ENCODE measurements around the gene FSTL1. TPM values are rescaled to one million over a fixed set of nuclear protein-coding genes. Genes with fewer than 3 reads are reported as not detected.
A peak's percentile ranks its signal among the peaks of the same experiment; 100 is the strongest.

FSTL1 gene
- total RNA-seq, 3 donors from 2014 or later (not counting 1 experiment from before 2014, with no cell fraction given): 1.1 to 1.9 (median 1.4) TPM

DNA sequence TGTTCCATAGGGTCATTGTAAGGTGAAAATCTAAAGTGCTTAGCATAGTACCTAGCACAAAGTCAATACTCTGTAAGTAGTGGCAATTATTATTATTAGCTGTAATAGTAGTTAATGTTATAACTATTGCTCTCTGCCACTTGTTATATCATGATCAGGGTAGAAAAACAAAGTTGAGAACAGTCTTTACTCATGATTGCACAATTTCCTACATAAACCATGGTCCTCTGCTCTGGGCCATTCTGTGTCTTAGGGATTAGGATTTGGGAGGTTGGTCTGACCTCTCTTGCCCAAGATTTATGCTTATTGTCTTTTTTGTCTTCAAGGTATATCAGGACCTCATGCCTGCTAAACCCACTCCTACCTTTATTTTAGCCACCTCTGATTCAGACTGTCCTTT, 97.3 kb downstream of the FSTL1 start:
- intact Hi-C loops (cut with micrococcal nuclease): no loop called here

DNA sequence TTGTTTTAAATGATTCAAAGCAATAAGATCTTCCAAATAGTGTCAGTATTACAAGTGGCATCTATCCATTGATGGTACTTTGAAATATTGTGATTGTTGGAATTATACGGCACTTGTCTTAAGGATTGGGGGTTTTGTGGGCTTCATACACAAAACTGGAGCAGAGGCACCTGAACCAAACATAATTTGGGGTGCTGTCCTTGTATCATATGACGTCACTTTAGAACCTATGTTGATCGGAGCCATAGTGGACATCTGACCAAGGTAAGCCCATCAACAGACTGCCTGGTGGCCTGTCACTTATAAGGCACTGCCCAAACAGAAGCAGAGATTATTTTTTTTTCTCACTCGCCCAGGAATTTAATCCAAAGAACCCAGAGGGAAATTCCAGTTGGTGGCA, 98.8 kb downstream of the FSTL1 start:
- WGBS (ENCODE audit: insufficient coverage): 94% methylated on average over 4 of the region's 4 CpGs
- peaks cover 13% of the 10 kb centered on the region for H3K4me1 ChIP-seq (ENCODE audit: control insufficient read depth, insufficient read depth, low read length)
- no peaks in the 10 kb centered on the region for H3K9me3 ChIP-seq (ENCODE audit: control insufficient read depth, insufficient read depth, low read length)
- no peaks in the 10 kb centered on the region for H3K9me3 Mint-ChIP-seq
- no peak overlapping the region for H3K4me3 ChIP-seq (ENCODE audit: low read length)
- no peaks in the 10 kb centered on the region for H3K36me3 ChIP-seq (ENCODE audit: control insufficient read depth, insufficient read depth, low read length)
- DNase-seq: no peak
- no peaks in the 10 kb centered on the region for H3K27me3 ChIP-seq (ENCODE audit: control insufficient read depth, insufficient read depth, low read length)
- no peaks in the 10 kb centered on the region for H3K36me3 Mint-ChIP-seq
- TF ChIP-seq, protein P1, sequence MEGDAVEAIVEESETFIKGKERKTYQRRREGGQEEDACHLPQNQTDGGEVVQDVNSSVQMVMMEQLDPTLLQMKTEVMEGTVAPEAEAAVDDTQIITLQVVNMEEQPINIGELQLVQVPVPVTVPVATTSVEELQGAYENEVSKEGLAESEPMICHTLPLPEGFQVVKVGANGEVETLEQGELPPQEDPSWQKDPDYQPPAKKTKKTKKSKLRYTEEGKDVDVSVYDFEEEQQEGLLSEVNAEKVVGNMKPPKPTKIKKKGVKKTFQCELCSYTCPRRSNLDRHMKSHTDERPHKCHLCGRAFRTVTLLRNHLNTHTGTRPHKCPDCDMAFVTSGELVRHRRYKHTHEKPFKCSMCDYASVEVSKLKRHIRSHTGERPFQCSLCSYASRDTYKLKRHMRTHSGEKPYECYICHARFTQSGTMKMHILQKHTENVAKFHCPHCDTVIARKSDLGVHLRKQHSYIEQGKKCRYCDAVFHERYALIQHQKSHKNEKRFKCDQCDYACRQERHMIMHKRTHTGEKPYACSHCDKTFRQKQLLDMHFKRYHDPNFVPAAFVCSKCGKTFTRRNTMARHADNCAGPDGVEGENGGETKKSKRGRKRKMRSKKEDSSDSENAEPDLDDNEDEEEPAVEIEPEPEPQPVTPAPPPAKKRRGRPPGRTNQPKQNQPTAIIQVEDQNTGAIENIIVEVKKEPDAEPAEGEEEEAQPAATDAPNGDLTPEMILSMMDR (IDR thresholded peaks at IDR 0.05): no peak
- intact Hi-C loops (cut with micrococcal nuclease): no loop called here
- no peak overlapping the region for H3K27ac Mint-ChIP-seq
- ATAC-seq: no peak
- H3K4me3 Mint-ChIP-seq: no peak overlapping the region
- H3K4me1 Mint-ChIP-seq: peaks cover 20% of the 10 kb centered on the region in 2 donors
- H3K27me3 Mint-ChIP-seq (ENCODE audit: low read depth in 2 of 2): peaks cover 12 to 33% of the 10 kb centered on the region in 2 donors
- H3K27ac ChIP-seq (ENCODE audit: low read length): no peak overlapping the region

More for the DNA sequence above, 97.3 kb downstream of the FSTL1 start:
- H3K4me1 Mint-ChIP-seq: peaks cover 7 to 8% of the 10 kb centered on the region in 2 donors
- no peaks in the 10 kb centered on the region for H3K9me3 ChIP-seq (ENCODE audit: control insufficient read depth, insufficient read depth, low read length)
- H3K27me3 Mint-ChIP-seq (ENCODE audit: low read depth in 2 of 2): peaks cover 16 to 44% of the 10 kb centered on the region in 2 donors
- no peaks in the 10 kb centered on the region for H3K9me3 Mint-ChIP-seq
- no peaks in the 10 kb centered on the region for H3K36me3 ChIP-seq (ENCODE audit: control insufficient read depth, insufficient read depth, low read length)
- H3K4me3 ChIP-seq (ENCODE audit: low read length): no peak overlapping the region
- H3K4me1 ChIP-seq (ENCODE audit: control insufficient read depth, insufficient read depth, low read length): peaks cover 7% of the 10 kb centered on the region
- H3K27ac Mint-ChIP-seq: no peak overlapping the region
- DNase-seq: no peak
- H3K36me3 Mint-ChIP-seq: no peaks in the 10 kb centered on the region
- H3K27me3 ChIP-seq (ENCODE audit: control insufficient read depth, insufficient read depth, low read length): no peaks in the 10 kb centered on the region
- H3K4me3 Mint-ChIP-seq: no peak overlapping the region
- no peak overlapping the region for H3K27ac ChIP-seq (ENCODE audit: low read length)
- no peak for ATAC-seq
- TF ChIP-seq, protein P1 (IDR thresholded peaks at IDR 0.05): no peak

DNA sequence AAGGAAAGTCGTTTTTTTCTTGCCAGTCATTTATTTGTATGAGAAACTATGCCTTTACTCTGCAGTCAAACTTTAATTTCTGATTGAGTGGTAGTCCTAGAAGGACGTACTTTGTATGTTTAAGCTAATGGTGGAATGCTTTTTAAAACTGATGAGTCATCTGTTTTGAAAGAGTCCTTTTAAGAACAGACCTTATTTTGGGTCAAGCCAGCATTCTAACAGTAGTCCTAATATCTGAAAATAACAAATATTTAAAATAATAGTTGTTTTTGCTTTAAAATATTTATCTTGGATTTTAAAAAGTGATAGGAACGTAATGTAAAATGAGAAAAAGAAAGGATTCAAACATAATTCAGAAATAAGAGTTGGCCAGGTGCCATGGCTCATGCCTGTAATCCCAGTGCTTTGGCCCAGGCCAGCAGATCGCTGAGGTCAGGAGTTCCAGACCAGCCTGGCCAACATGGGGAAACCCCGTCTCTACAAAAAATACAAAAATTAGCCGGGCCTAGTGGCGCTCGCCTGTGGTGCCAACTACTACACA, 100.3 kb downstream of the FSTL1 start:
- TF ChIP-seq, protein P1 (IDR thresholded peaks at IDR 0.05): no peak
- Mint-ChIP-seq H3K4me1 (peaks cover 29 to 33% of the 10 kb centered on the region in 2 donors), H3K9me3 (no peaks in the 10 kb centered on the region), H3K36me3 (no peaks in the 10 kb centered on the region), H3K4me3 (peak overlapping the region; percentile 91), H3K27ac (peak overlapping the region in 1 of 2 donors; percentile 80), H3K27me3 (ENCODE audit: low read depth in 2 of 2) (peaks cover 8 to 30% of the 10 kb centered on the region in 2 donors)
- Histone ChIP-seq H3K36me3 (ENCODE audit: control insufficient read depth, insufficient read depth, low read length) (no peaks in the 10 kb centered on the region), H3K9me3 (ENCODE audit: control insufficient read depth, insufficient read depth, low read length) (no peaks in the 10 kb centered on the region), H3K27ac (ENCODE audit: low read length) (no peak overlapping the region), H3K4me1 (ENCODE audit: control insufficient read depth, insufficient read depth, low read length) (peaks cover 13% of the 10 kb centered on the region), H3K27me3 (ENCODE audit: control insufficient read depth, insufficient read depth, low read length) (no peaks in the 10 kb centered on the region), H3K4me3 (ENCODE audit: low read length) (no peak overlapping the region)
- intact Hi-C loops (cut with micrococcal nuclease): no loop called here
- ATAC-seq (no peak), DNase-seq (no peak)
- 63% methylated on average over 8 of the region's 8 CpGs for WGBS (ENCODE audit: insufficient coverage)

DNA sequence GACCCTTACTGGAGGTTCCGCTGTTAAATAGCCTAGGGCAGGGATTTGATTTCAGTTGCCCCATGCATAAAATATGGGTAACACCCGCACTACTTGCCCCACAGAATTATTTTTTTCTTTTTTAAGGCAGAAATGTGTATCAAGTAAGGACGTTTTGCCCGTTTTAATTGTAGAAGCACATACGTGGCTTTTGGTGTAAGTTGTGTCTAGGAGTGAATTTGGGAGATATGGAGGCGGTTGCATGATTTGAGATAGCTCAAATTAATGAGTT, 101.0 kb downstream of the FSTL1 start:
- Mint-ChIP-seq H3K9me3 (no peaks in the 10 kb centered on the region), H3K4me1 (peaks cover 36 to 40% of the 10 kb centered on the region in 2 donors), H3K27me3 (ENCODE audit: low read depth in 2 of 2) (peaks cover 6 to 23% of the 10 kb centered on the region in 2 donors), H3K27ac (peak overlapping the region; percentile 80 to 87), H3K4me3 (peak overlapping the region; percentile 91), H3K36me3 (no peaks in the 10 kb centered on the region)
- Histone ChIP-seq H3K27ac (ENCODE audit: low read length) (peak overlapping the region; percentile 75), H3K27me3 (ENCODE audit: control insufficient read depth, insufficient read depth, low read length) (no peaks in the 10 kb centered on the region), H3K4me1 (ENCODE audit: control insufficient read depth, insufficient read depth, low read length) (peaks cover 13% of the 10 kb centered on the region), H3K36me3 (ENCODE audit: control insufficient read depth, insufficient read depth, low read length) (no peaks in the 10 kb centered on the region), H3K4me3 (ENCODE audit: low read length) (peak overlapping the region; percentile 97), H3K9me3 (ENCODE audit: control insufficient read depth, insufficient read depth, low read length) (no peaks in the 10 kb centered on the region)
- DNase-seq (no peak), ATAC-seq (no peak)
- 12% methylated on average over 5 of the region's 6 CpGs for WGBS (ENCODE audit: insufficient coverage)
- intact Hi-C loops (cut with micrococcal nuclease): loop anchor here (5.0 to 10.0 kb wide), 2 partner anchors 208 to 255 kb away; partner anchors contain the start of gene GSK3B
- TF ChIP-seq, protein P1 (IDR thresholded peaks at IDR 0.05): no peak

Data from natural killer cell (primary cell).